Measurements from ENCODE around the gene SPATA31E1. TPM values are rescaled to one million over a fixed set of nuclear protein-coding genes. Genes with fewer than 3 reads are reported as not detected.

SPATA31E1 gene
- total RNA-seq, 1 experiment from 2014 or later, result not detected

- Histone ChIP-seq H3K4me3 (ENCODE audit: low read depth, low read length, poor library complexity, severe bottlenecking) (no peak overlapping the region), H3K27ac (ENCODE audit: low read depth, low read length, poor library complexity, severe bottlenecking) (no peak overlapping the region), H3K9me3 (ENCODE audit: low read depth, low read length, poor library complexity, severe bottlenecking) (peaks cover 8% of the 10 kb centered on the region), H3K27me3 (replicated peaks; ENCODE audit: insufficient read depth, low read depth, low read length, poor library complexity) (peaks cover 9% of the 10 kb centered on the region), H3K36me3 (ENCODE audit: insufficient read depth, low read length, poor library complexity, severe bottlenecking) (no peaks in the 10 kb centered on the region), H3K4me1 (ENCODE audit: insufficient read depth, low read length, poor library complexity, severe bottlenecking) (no peaks in the 10 kb centered on the region)
- no peak for TF ChIP-seq EZH2 (IDR thresholded peaks at IDR 0.05; ENCODE audit: borderline replicate concordance, low read depth, low read length, poor library complexity, severe bottlenecking)
- no peak for TF ChIP-seq CTCF (conservative IDR thresholded peaks at IDR 0.05; ENCODE audit: low read depth, low read length)
- DNase-seq (ENCODE audit: low spot score), result no peak
- ChIA-PET POLR2A (ENCODE audit: low non-redundant PET) (no interaction called here), CTCF (no interaction called here)
- intact Hi-C loops (cut with micrococcal nuclease; ENCODE audit: unreplicated experiment), result no loop called here
- BruUV-seq (replicated peaks), result no TSS peak
Observed at GRCh38 chr9:87859137-87859536, 23.5 kb upstream of the SPATA31E1 start.

- H3K27me3 ChIP-seq (replicated peaks; ENCODE audit: insufficient read depth, low read depth, low read length, poor library complexity), result peaks cover 15% of the 10 kb centered on the region
- no peaks in the 10 kb centered on the region for H3K4me1 ChIP-seq (ENCODE audit: insufficient read depth, low read length, poor library complexity, severe bottlenecking)
- no peak overlapping the region for H3K4me3 ChIP-seq (ENCODE audit: low read depth, low read length, poor library complexity, severe bottlenecking)
- H3K36me3 ChIP-seq (ENCODE audit: insufficient read depth, low read length, poor library complexity, severe bottlenecking), result no peaks in the 10 kb centered on the region
- POLR2A ChIA-PET (ENCODE audit: low non-redundant PET), result no interaction called here
- intact Hi-C loops (cut with micrococcal nuclease; ENCODE audit: unreplicated experiment), result no loop called here
- no peak for DNase-seq (ENCODE audit: low spot score)
- no peak overlapping the region for H3K27ac ChIP-seq (ENCODE audit: low read depth, low read length, poor library complexity, severe bottlenecking)
- no TSS peak for BruUV-seq (replicated peaks)
- TF ChIP-seq CTCF (conservative IDR thresholded peaks at IDR 0.05; ENCODE audit: low read depth, low read length) (no peak), EZH2 (IDR thresholded peaks at IDR 0.05; ENCODE audit: borderline replicate concordance, low read depth, low read length, poor library complexity, severe bottlenecking) (no peak)
- H3K9me3 ChIP-seq (ENCODE audit: low read depth, low read length, poor library complexity, severe bottlenecking), result peaks cover 8% of the 10 kb centered on the region
- CTCF ChIA-PET, result no interaction called here
Observed at GRCh38 chr9:87859786-87860185, 22.9 kb upstream of the SPATA31E1 start.

- no peak overlapping the region for H3K27ac ChIP-seq (ENCODE audit: low read depth, low read length, poor library complexity, severe bottlenecking)
- TF ChIP-seq EZH2 (IDR thresholded peaks at IDR 0.05; ENCODE audit: borderline replicate concordance, low read depth, low read length, poor library complexity, severe bottlenecking) (no peak), CTCF (conservative IDR thresholded peaks at IDR 0.05; ENCODE audit: low read depth, low read length) (no peak)
- ChIA-PET POLR2A (ENCODE audit: low non-redundant PET) (no interaction called here), CTCF (no interaction called here)
- no peaks in the 10 kb centered on the region for H3K36me3 ChIP-seq (ENCODE audit: insufficient read depth, low read length, poor library complexity, severe bottlenecking)
- no peak overlapping the region for H3K4me3 ChIP-seq (ENCODE audit: low read depth, low read length, poor library complexity, severe bottlenecking)
- intact Hi-C loops (cut with micrococcal nuclease; ENCODE audit: unreplicated experiment), result no loop called here
- peaks cover 8% of the 10 kb centered on the region for H3K9me3 ChIP-seq (ENCODE audit: low read depth, low read length, poor library complexity, severe bottlenecking)
- peaks cover 30% of the 10 kb centered on the region for H3K27me3 ChIP-seq (replicated peaks; ENCODE audit: insufficient read depth, low read depth, low read length, poor library complexity)
- no TSS peak for BruUV-seq (replicated peaks)
- no peak for DNase-seq (ENCODE audit: low spot score)
- no peaks in the 10 kb centered on the region for H3K4me1 ChIP-seq (ENCODE audit: insufficient read depth, low read length, poor library complexity, severe bottlenecking)
Observed at GRCh38 chr9:87861332-87861731, 21.3 kb upstream of the SPATA31E1 start.

All from A673 (cell line).